HL-60/S4 treated with phorbol 12-myristate 13-acetate at 8.2 ng/mL for 4 days and 3 days (cell line): ENCODE measurements around the gene FHOD3.

Experiments
- in situ Hi-C: fragments of 300-500 bp; cut with MboI; formaldehyde crosslinking; loops from 2 replicates; pipeline ENCODE4 v1.15.0; 2022; ENCODE audit warnings: low sequenced_read_pairs

Gene FHOD3

GRCh38 chr18:36572135-36572856 lies 274.8 kb downstream of the FHOD3 start:
- in situ Hi-C loops: no loop called here

GRCh38 chr18:36576339-36576738 lies 278.8 kb downstream of the FHOD3 start:
- in situ Hi-C loops: no loop called here

- in situ Hi-C loops: no loop called here
Measured at GRCh38 chr18:36578871-36579710, 281.6 kb downstream of the FHOD3 start.

- in situ Hi-C loops: no loop called here
Measured at GRCh38 chr18:36580266-36580665, 282.8 kb downstream of the FHOD3 start.

- in situ Hi-C loops: no loop called here
Measured at GRCh38 chr18:36580874-36581750, 283.6 kb downstream of the FHOD3 start.

- in situ Hi-C loops: no loop called here
Measured at GRCh38 chr18:36582988-36583745, 285.7 kb downstream of the FHOD3 start.

- in situ Hi-C loops: no loop called here
Measured at GRCh38 chr18:36589857-36590543, 292.5 kb downstream of the FHOD3 start.

GRCh38 chr18:36590621-36591580 lies 293.4 kb downstream of the FHOD3 start:
- in situ Hi-C loops: no loop called here

- in situ Hi-C loops: no loop called here
Measured at GRCh38 chr18:36592282-36592681, 294.8 kb downstream of the FHOD3 start.

- in situ Hi-C loops: no loop called here
Measured at GRCh38 chr18:36593001-36593400, 295.5 kb downstream of the FHOD3 start.

- in situ Hi-C loops: no loop called here
Measured at GRCh38 chr18:36593641-36594040, 296.1 kb downstream of the FHOD3 start.

GRCh38 chr18:36594621-36595020 lies 297.1 kb downstream of the FHOD3 start:
- in situ Hi-C loops: no loop called here

- in situ Hi-C loops: no loop called here
Measured at GRCh38 chr18:36595046-36595817, 297.7 kb downstream of the FHOD3 start.

GRCh38 chr18:36595818-36596215 lies 298.3 kb downstream of the FHOD3 start:
- in situ Hi-C loops: no loop called here

GRCh38 chr18:36597636-36598035 lies 300.1 kb downstream of the FHOD3 start:
- in situ Hi-C loops: no loop called here

GRCh38 chr18:36600548-36600947 lies 303.0 kb downstream of the FHOD3 start:
- in situ Hi-C loops: no loop called here

GRCh38 chr18:36601316-36601715 lies 303.8 kb downstream of the FHOD3 start:
- in situ Hi-C loops: no loop called here

- in situ Hi-C loops: no loop called here
Measured at GRCh38 chr18:36602071-36602470, 304.6 kb downstream of the FHOD3 start.
